Upper lobe of left lung (tissue), 4 donors: ENCODE results near the gene OLFM1.

Experiments
- POLR2A ChIP-seq, 4 donors: fragments of 450-650 bp; IDR thresholded peaks; one replicate each; pipeline ENCODE4 v1.5.1; 2016 to 2017; ENCODE audit warnings: antibody characterized with exemption in 4 of 4, mild to moderate bottlenecking in 2 of 4
- TF ChIP-seq, protein P1 (sequence below), 6 experiments: fragments of 450-650 bp in 4 of 6; fragments of 200-600 bp in 2 of 6; sonication (generic) in 2 of 6; IDR thresholded peaks; one replicate each; pipeline ENCODE4 v1.5.1; 2016 to 2019; ENCODE audit warnings: antibody characterized with exemption in 6 of 6

DNA sequence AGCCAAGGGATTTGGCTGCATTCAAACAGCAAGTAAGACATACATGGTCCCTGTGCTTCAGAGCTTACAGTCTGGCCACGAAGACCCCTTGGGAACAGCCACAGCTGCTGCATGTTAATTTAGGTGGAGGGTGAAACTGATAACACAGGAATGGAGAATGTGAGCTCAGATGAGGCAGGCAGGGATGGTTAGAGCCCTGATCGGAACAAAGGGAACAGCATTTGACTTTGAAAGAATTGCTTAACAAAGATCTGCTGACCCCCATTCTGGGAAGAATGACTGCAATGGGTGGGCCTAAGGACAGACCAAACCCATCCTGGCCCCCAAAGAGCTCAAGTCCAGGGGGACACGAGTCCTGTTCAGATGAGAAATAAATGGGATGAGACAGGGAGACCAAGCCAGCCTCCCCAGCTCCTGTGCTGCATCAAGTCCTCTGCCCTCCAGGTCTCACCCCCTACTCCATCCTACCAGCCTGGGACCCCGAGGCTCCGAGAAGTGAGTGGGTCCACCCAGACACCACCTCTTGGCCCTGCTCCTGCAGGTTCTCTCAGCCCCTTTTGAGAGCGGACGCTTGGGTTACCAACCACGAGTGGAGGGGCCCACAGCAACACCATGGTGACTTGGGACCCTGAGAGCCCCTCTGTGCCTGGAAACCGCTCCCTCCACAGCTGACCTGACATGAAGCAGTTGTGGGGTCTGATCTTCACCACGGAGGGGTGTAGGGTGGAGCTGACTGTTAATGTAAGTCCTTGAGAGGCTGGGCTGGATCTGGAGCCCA is 50.8 kb downstream of the OLFM1 start:
- TF ChIP-seq, protein P1, sequence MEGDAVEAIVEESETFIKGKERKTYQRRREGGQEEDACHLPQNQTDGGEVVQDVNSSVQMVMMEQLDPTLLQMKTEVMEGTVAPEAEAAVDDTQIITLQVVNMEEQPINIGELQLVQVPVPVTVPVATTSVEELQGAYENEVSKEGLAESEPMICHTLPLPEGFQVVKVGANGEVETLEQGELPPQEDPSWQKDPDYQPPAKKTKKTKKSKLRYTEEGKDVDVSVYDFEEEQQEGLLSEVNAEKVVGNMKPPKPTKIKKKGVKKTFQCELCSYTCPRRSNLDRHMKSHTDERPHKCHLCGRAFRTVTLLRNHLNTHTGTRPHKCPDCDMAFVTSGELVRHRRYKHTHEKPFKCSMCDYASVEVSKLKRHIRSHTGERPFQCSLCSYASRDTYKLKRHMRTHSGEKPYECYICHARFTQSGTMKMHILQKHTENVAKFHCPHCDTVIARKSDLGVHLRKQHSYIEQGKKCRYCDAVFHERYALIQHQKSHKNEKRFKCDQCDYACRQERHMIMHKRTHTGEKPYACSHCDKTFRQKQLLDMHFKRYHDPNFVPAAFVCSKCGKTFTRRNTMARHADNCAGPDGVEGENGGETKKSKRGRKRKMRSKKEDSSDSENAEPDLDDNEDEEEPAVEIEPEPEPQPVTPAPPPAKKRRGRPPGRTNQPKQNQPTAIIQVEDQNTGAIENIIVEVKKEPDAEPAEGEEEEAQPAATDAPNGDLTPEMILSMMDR (IDR thresholded peaks at IDR 0.05): no peak
- no peak for TF ChIP-seq POLR2A (IDR thresholded peaks at IDR 0.05)
